GM10248 (cell line): ENCODE data around the gene MEF2C.

ENCODE experiments used
- CTCF ChIA-PET: fragments of 300-600 bp; sonication (Branson Sonifier 250); formaldehyde crosslinking; extraction: SDS; loops from one replicate; lab custom pipeline; 2021; ENCODE audit warnings: antibody characterized with exemption; lab: Yijun Ruan, JAX
- POLR2A ChIA-PET: fragments of 350-650 bp; sonication (Branson Sonifier 250); formaldehyde crosslinking; extraction: SDS; loops from one replicate; lab custom pipeline; 2020; ENCODE audit warnings: antibody characterized with exemption; lab: Yijun Ruan, JAX
- DNase-seq: peaks from one replicate; pipeline ENCODE4 v3.0.0; 2012; ENCODE audit errors: extremely low spot score
- TF ChIP-seq, protein P1 (sequence below): IDR thresholded peaks from 2 replicates; pipeline ENCODE4 v1.5.1; 2012; ENCODE audit warnings: mild to moderate bottlenecking, low read depth; ENCODE audit errors: extremely low read depth, missing control alignments, control extremely low read depth

MEF2C gene

DNA sequence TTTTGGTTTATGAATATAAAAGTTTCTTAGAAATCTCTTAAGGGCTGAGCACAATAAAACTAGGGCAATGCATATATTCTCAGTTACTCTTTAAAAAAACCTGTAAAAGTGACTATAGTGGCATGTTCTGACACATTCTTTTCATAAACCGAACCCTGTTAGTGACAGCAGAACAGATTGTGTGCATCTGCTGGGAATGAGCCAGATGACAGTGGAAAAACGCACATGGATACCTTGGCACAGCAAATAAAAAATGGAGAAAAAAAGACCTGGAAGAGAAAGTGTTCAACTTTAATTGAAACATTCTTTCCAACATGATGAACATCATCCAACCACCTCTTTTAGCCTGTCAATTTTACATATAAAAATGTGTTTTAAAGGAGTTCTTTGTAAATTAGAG is 12.7 kb downstream of the MEF2C start:
- ChIA-PET POLR2A (interaction anchor here (1.1 kb wide), 1 partner anchor 10 kb away, joined by 3 read pairs; no protein-coding TSS in a partner anchor), CTCF (no interaction called here)
- TF ChIP-seq, protein P1, sequence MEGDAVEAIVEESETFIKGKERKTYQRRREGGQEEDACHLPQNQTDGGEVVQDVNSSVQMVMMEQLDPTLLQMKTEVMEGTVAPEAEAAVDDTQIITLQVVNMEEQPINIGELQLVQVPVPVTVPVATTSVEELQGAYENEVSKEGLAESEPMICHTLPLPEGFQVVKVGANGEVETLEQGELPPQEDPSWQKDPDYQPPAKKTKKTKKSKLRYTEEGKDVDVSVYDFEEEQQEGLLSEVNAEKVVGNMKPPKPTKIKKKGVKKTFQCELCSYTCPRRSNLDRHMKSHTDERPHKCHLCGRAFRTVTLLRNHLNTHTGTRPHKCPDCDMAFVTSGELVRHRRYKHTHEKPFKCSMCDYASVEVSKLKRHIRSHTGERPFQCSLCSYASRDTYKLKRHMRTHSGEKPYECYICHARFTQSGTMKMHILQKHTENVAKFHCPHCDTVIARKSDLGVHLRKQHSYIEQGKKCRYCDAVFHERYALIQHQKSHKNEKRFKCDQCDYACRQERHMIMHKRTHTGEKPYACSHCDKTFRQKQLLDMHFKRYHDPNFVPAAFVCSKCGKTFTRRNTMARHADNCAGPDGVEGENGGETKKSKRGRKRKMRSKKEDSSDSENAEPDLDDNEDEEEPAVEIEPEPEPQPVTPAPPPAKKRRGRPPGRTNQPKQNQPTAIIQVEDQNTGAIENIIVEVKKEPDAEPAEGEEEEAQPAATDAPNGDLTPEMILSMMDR = no peak
- DNase-seq = no peak

DNA sequence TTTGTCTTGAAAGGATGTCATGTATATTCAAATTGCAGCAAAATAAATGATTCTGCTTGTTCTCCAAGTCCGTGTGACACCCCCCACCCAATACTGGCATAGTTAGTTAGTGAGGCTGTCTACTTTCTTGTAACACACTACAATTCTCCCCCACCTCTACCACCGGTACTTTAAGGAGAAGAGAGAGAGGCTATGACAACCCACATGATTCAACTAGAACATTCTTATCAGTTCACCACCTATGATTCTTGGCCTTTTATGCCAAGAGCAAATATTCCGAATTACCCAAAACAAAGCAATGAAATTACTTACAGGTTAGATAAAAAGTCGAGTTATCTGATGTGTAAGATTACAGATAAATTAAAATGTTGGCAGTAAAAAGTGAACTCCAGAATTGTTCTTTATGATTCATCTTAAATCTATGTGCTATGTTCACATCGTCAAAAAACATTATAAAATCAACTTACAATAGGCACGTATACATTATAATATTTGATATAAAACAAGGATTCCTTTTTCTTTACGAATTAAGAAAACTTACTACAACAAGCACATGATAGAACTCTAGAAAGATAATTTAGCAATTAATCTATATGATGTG is 14.4 kb downstream of the MEF2C start:
- DNase-seq = no peak
- ChIA-PET CTCF (no interaction called here), POLR2A (no interaction called here)
- TF ChIP-seq, protein P1 = no peak

DNA sequence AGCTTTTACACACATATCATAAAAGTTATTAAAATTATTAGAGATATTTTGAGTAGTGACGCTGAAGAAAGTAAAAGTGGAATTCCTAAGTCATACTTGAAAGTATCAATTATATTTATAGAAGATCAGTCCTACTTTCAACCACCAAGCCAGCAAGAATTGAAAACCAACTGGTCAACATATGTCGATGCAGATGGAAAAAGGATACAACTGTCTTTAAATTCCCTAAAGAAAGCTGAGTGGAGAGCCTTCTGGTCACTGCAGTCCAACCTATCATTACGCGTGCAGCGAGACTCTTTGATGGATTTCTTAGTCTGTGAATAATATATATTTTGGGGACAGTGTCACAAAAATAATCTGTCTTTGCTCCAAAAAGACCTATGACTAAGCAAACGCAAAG is 15.3 kb downstream of the MEF2C start:
- ChIA-PET CTCF (no interaction called here), POLR2A (no interaction called here)
- DNase-seq = no peak
- TF ChIP-seq, protein P1 = no peak

DNA sequence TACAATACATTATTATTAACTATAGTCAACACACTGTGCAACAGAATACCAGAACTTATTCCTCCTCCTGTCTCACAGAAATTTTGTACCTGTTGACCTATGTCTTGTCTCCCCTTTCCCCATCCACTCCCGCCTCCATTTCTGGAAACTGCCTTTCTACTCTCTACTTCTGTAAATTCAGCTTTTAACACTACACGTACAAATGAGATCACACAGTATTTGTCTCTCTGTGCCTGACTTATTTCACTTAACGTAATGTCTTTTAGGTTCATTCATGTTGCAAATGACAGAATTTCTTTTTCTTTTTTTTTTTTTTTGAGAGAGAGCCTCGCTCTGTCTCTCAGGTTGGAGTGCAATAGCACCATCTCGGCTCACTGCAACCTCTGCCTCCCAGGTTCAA is 19.5 kb downstream of the MEF2C start:
- TF ChIP-seq, protein P1 = no peak
- ChIA-PET POLR2A (interaction anchor here (0.7 kb wide), 1 partner anchor 101 kb away, joined by 4 read pairs; no protein-coding TSS in a partner anchor), CTCF (no interaction called here)
- DNase-seq = no peak

DNA sequence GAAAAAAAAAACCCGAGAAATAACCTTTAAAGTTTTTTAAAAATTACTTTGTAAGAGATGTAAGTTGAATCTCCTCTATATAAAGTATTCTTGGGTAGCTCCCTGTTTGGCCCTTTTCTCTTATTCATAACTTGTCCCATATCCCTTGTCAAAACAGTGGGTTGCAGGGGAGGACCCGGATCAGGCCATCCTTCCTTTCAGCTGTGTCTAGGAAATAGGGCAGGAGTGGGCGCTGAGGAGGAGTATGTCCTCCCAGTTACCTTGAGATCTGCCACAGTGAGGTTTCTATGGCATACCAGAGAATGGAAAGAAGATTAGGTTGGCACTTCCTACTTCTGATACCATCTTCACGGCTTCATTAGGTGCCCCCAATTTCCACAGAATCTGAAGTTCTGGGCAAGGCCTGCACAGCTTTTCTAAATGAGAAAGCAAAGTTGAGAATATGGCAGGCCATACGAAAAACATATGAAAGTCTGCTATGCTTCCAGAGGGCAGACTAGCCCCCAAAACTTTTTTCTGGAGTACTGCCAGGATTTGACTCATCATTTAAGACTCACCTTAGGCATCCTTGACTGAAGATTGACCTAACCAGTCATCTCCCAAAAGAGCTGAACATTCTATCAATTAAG is 20.3 kb downstream of the MEF2C start:
- no peak for DNase-seq
- TF ChIP-seq, protein P1 = no peak
- ChIA-PET POLR2A (no interaction called here), CTCF (interaction anchor here (1.0 to 1.1 kb wide), 2 partner anchors 12 to 134 kb away, joined by 3 read pairs; no protein-coding TSS in a partner anchor)

DNA sequence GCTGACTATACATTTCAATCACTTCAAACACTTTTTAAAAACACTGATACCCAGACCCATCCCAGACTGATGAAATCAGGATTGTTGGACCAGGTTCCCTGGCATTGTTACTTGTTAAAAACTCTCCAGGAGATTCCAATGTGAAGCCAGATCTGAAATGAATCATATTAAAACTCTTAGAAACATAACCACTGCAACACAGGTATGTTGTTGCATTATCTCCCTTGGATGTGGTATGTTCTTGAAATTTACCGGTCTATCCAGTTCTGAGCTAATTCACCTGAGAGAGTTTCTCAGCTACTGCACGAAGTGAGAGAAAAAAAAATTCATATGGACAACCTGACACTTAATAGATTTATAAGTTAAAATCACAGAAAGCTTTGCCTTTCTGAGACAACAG is 21.8 kb downstream of the MEF2C start:
- DNase-seq = no peak
- ChIA-PET POLR2A (no interaction called here), CTCF (interaction anchor here (1.0 to 1.9 kb wide), 3 partner anchors 10 to 1404 kb away, joined by 3 to 4 read pairs (median 3); no protein-coding TSS in a partner anchor)
- TF ChIP-seq, protein P1 = no peak
